ENCODE results near the gene EPB41L4A.

The EPB41L4A gene

GRCh38 chr5:112201141-112201540 is 217.9 kb downstream of the EPB41L4A start:
- DNase-seq, result no peak

DNA sequence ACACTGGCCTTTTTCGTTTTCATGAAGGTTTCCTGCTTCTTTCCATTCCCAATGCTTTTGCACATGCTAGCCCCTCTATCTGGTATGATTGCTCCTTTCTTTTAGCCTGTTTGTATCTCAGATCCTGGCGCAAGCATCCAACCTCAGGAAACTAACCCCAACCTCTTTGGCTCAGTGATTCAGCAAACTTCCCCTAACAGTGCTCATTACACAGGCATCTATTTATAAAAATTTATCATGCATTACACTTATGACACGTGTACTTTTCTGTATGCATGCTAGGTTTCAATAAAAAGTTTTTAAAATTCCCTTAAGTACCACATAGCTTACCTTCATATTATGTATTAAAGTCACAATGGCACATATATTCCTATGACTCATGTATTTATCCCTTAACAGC is 218.9 kb downstream of the EPB41L4A start:
- no peak for DNase-seq

DNA sequence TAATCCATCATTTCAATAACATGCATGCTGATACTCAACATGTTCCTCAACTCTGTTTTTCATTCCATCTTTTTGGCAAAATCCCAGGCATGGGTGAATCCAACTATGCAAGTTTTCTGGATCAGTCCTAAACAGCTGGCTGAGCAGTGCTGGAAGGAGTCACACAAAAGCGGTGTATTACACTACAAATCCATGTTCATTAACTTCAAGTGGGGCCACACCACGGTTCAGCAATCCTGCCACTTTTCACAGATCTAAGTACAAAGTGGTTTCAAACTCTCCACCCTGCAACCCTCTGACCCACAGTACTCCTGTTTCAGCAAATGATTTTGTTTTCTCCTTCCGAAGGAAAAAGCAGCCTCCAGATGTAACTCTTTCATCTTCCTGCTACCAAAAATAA is 222.5 kb downstream of the EPB41L4A start:
- DNase-seq, result no peak

DNA sequence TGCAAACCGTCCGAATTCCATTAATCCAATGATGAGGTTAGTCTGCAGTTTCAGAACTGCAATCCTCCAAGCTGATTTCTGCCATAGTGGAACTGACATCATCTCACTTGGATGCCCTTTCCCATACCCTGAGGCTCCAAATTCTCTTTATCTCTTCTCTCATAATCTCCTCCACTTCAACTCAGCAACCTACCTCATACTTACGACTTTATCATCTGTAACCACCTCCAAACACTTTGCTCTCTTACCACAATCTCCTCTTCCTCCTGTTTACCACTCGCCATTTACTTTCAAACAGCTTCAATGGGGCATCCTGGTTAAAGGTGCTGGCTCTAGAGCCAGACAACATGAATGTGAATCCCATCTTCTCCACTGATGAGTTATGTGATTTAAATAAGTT is 223.2 kb downstream of the EPB41L4A start:
- no peak for DNase-seq

DNA sequence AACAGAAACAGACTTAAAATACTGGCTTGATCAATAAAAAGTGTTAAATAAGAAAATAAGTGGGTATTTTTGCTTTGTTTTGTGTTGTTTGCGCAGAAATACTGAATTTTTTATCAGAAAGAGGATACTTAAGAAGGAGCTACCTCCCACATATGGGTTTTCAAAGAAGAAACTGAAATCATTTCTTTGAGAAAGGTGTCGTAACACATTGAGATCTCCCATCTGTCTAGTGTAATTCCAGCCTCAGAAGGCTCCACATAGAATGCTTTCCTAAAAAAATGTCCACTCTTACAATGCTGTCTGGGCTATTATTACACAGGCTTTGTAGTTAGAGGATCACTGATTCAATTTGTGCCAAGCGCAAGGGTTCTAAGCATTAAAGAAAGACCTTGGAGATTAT is 226.2 kb downstream of the EPB41L4A start:
- DNase-seq, result no peak

- no peak for DNase-seq
These were observed 227.0 kb downstream of the EPB41L4A start for GRCh38 chr5:112192072-112192471.

DNA sequence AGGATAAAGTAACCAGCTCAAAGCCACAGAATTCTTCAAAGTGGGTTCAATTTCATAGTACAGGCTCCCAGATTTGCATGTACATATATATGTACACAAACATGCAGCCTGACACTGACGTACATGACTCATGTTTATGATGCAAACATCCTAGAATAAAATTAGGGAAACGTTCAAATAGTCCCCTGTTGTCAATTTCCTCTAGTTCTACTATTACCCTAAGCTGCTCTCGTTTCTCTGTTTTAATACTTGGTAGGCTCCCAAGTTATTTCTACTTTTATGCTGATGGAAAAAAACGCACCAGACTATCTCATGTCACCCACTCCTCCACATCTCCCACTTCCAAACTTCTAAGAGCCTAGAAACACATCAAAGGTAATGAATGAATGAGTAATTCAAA is 229.7 kb downstream of the EPB41L4A start:
- no peak for DNase-seq

DNA sequence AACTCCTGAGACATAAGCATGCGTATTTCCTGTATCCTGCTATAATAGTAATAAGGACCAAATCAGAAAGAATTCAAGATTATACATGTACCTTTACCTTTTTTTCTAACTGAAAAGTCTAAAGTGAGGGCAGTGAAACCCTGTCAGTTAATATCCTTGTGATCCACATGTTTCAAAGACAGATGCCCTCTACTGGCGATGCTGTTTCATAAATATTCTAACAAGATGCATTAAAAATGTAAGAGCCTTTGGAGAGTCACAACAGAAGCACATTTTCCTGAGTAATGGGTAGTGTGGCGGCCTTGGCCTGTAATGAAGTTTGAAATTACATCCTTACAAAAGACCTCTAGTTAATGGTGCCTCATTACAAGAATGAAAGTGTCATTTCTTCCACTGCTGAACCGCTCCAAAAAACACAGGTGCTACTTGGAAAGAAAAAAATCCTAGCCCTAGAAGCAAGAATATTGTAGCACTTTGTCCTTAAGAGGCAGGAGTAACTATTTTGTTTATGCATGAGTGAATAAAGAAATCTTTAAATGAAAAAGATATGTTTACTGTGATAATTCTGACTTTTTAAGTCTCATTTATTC is 232.6 kb downstream of the EPB41L4A start:
- no peak for DNase-seq

DNA sequence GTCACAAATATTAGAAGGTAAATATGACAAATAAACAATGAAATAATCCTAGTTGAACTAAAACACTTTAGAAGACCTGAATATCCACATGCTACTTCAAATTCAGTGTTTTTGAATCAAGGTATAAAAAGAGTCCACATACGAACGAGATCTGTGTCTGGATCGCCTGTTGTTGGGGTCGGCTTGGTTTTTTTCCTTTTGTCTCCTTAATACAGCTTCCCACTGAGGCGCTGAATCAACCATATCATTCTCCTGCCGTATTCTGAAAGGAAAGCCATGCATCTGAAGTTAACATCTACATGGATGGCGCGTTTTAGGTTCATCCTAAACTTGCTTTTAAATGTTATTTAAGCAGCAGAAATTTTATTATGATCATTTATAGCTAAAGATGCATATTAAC is 235.2 kb downstream of the EPB41L4A start:
- DNase-seq, result no peak

DNA sequence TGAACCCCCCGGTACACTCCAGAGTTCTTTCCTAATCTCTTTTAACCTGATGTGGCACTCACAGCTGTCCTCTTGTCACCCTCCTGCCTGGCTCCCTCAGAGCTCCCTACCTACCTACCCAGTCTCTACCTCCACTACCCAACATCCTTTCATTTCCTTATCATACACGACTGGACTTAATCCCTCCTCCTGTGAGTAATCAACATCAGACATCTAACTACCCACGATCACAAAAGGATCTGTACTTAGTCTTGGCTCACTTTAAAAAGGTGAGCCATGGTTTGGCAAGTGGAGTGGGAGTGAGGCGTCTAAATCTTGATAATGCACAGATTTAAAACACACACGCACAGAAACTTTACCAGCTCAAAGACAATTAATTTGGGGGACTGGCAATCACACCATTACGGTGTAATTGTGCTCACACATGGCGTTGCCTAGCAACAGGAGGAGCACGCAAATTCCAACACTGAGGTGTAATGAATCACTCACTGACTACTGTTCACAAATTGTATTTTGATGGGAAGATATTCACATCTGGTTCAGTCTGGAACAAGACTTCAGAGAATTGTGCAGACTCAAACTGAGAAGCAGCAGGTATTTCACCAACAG is 235.9 kb downstream of the EPB41L4A start:
- no peak for DNase-seq

DNA sequence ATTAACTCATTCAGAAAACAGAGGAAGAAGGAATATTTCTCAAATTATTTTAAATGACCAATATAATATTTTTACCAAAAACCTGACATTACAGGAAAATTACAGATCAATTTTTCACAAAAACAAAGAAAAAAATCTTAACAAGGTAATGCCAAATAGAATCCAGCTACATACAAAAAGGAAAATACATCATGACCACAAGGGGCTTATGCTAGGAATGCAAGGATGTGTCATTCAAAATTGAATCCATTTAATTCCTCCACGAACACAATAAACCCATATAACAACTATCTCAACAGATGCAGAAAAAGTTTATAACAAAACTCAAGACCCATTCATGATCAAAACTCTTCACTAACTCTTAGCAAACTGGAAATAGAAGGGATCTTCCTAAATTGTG is 239.8 kb downstream of the EPB41L4A start:
- DNase-seq, result no peak

DNA sequence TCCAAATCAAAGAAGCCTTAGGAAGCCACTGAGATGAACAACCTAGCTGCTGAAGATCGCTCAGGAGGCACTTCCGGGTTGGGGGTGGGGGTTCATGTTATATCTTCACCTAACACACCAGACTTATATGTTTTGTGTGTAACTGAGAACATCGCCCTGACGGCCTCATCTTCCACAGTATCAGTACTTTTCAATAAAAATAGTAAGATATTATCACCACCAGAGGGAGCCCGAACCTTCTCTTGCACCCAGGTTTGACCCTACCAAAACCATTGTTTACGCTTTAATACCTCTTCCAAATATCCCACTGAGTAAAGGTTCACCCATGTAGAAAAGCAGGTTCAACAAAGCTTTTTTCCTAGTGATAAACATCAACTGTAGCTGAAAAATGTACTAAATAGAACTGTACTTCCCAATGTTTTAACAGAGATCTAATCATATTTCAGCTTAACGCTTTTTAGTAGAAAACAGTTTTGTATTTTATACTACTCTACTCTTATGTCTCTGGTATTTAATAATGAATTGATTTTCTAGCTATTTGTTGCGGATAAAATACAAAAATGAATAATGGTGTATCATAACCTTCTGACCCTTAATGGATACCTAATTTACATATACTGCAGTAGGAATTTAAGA is 244.0 kb downstream of the EPB41L4A start:
- DNase-seq, result no peak

- no peak for DNase-seq
These were observed 253.0 kb downstream of the EPB41L4A start for GRCh38 chr5:112165897-112166737.

- no peak for DNase-seq
These were observed 253.7 kb downstream of the EPB41L4A start for GRCh38 chr5:112165399-112165798.

DNA sequence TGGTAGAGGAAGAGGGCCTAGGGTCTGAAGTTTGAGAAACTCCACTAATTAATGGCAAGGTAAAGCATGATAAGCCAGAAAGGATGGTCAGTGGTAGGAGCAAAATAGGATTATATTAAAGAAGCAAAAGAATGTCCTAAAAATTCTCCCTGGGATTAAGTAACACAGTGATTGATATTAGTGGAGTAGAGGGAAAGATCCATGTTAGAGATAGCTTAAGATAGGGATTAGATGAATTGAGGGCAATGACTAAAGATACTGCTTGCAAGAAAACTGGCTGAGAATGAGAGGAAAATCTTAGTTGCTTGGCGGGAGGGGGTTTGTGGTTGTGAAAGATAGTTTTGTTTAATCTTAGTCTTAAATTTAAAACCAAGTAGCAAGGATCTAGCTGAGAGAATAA is 255.6 kb downstream of the EPB41L4A start:
- no peak for DNase-seq

DNA sequence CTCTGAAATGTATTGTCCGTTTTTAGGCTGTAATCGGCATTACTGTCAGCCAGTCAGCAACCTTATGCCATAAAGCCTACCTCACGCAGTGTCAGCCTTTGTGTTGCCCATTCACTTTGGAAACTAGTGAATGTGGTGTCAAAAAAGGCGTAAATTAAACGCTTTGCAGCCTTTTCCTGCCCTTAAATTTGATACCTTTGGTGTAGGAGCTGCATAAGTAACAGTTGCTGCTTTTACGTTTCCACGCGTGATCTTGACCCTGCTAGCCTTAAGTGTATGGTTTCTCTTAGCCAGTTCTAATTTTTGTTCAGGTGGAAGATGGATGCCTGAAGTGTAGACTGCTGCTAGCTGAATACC is 257.7 kb downstream of the EPB41L4A start:
- DNase-seq, result no peak

- DNase-seq, result peak; percentile 88
These were observed 258.3 kb downstream of the EPB41L4A start for GRCh38 chr5:112160652-112161391.

DNA sequence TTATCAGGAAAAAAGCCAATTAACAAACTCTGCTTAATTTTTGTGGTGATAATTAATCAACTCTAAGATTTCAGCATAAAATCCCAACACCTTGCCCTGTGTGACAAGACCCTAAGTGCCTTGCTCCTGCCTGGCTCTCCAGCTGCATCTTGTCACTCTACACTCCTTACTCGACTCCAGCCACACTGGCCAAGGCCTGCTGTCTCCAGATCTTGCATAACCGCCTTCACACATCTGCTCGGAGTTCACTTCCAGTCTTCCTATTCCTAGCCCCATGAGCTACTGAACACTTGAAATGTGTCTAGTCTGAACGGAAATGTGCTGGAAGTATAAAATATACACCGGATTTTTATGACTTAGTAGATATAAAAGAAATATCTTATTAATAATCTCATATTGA is 259.6 kb downstream of the EPB41L4A start:
- DNase-seq, result no peak

DNA sequence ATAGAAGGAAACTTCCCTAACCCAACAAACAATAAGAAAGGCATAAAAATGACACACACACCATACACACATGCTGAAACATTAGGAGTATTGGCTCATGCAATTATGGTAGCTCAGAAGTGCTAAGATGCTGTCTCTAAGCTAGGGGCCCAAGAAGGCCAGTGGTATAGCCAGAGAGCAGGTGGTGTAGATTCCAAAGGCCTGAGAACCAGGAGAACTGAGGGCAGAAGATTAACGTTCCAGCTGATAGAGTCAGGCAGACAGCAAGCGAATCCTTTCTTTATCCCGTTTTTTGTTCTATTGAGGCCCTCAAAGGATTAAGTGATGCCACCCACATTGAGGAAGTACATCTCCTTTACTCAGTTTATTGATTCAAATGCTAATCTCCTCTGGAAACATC is 262.9 kb downstream of the EPB41L4A start:
- no peak for DNase-seq

DNA sequence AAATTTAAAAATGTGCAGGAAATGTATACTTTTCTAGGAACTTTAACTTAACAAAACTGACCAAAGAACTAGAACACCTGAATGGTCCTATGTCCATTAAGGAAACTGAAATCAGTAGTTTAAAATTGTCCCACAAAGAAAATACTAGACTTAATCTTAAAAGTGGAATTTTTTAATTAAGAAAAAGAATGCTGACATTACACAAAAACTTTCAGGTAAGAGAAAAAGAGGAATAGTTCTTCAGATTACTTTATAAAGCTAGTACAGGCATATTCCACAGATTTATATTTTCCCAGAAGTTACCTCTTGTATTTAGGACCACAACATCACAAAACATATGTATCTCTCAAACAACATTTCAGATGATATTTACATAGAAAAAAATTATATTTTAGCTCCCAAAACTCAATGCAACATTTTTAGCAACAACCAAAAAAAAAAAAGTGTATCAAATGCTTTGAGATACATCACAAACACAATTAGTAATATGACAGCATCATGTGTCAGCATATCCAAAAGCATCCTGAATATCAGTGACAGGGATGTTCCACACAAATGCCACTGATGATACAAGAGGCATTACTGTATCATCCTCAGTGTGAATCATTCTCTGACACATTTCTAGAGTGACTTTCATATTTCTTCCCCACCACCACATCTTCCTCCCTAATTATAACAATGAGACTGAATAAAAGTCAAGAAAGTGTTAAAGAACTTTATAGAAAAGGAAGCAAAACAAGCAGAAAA is 264.0 kb downstream of the EPB41L4A start:
- no peak for DNase-seq

GRCh38 chr5:112149727-112150126 is 269.4 kb downstream of the EPB41L4A start:
- DNase-seq, result no peak

Measured in T-helper 9 cell (primary cell).